Thymus (tissue), 11 donors: ENCODE data around the gene ARHGAP4. TPM values are rescaled to one million over a fixed set of nuclear protein-coding genes. Genes with fewer than 3 reads are reported as not detected.
A peak's percentile ranks its signal among the peaks of the same experiment; 100 is the strongest.

Experiments
- DNase-seq, 9 donors: peaks; one replicate each; pipeline ENCODE4 v3.0.0-alpha.2; 2013; ENCODE audit warnings: low spot score in 9 of 9, low read depth in 6 of 9, missing footprints in 1 of 9
- H3K27ac ChIP-seq, 2 donors: one replicate each; pipeline ENCODE4 v1.5.1; 2013; ENCODE audit warnings: control low read depth in 1 of 2, low read depth in 1 of 2, low read length in 1 of 2, mild to moderate bottlenecking in 1 of 2, moderate library complexity in 1 of 2
- H3K27me3 ChIP-seq, 2 donors: one replicate each; pipeline ENCODE4 v1.5.1; 2013; ENCODE audit warnings: low read length in 1 of 2; ENCODE audit not compliant: control insufficient read depth in 2 of 2, insufficient read depth in 1 of 2
- H3K36me3 ChIP-seq, 2 donors: one replicate each; pipeline ENCODE4 v1.5.1; 2013; ENCODE audit warnings: low read length in 1 of 2, mild to moderate bottlenecking in 1 of 2, moderate library complexity in 1 of 2; ENCODE audit not compliant: control insufficient read depth in 2 of 2, insufficient read depth in 2 of 2
- H3K4me1 ChIP-seq, 2 donors: one replicate each; pipeline ENCODE4 v1.5.1; 2013; ENCODE audit warnings: low read length in 2 of 2; ENCODE audit not compliant: control insufficient read depth in 2 of 2, insufficient read depth in 2 of 2
- H3K4me3 ChIP-seq, 2 donors: one replicate each; pipeline ENCODE4 v1.5.1; 2013; ENCODE audit warnings: low read length in 2 of 2, control low read depth in 1 of 2, mild to moderate bottlenecking in 1 of 2
- H3K9me3 ChIP-seq, 2 donors: one replicate each; pipeline ENCODE4 v1.5.1; 2013; ENCODE audit warnings: low read length in 1 of 2, mild to moderate bottlenecking in 1 of 2; ENCODE audit not compliant: control insufficient read depth in 2 of 2, insufficient read depth in 1 of 2
- WGBS: extraction: QIAGEN DNeasy Blood & Tissue Kit; methylation state at CpG from one replicate; pipeline ENCODE4 v1.1.7; 2013; 5-methylcytosine and 5-hydroxymethylcytosine counted together
- polyA plus RNA-seq: library from polyadenylated mRNA; stranded (reverse); fragments of 200-250 nt; gene quantifications from one replicate; pipeline ENCODE4 v1.2.3, GENCODE V29; 2013
- total RNA-seq: library from RNA; stranded (reverse); fragments of 120-200 nt; gene quantifications from one replicate; pipeline ENCODE4 v1.2.4, GENCODE V29; 2013
- donor health status: healthy.

ARHGAP4 gene
- total and polyA plus RNA-seq, 2 donors: 139 to 481 TPM

DNA sequence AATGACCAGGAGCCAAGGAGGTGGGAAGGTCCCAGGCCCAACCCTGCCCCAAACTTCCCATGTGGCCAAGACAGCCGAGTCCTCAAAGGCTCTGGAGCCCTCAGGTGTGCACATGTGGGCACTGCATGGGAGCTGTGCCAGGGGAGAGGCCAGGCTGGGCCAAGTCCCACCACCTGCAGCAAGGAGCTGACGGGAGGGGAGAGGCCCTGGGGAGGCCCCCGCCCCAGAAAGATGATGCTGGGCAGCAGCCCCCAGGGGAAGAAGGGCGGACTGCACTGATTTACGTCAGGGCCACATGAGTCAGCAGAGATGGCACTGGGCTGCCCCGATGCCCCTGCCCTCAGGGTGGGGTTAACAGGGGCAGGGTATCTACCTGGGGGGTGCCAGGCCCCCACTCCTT is 41.5 kb downstream of the ARHGAP4 start:
- H3K36me3 ChIP-seq: no peaks in the 10 kb centered on the region
- DNase-seq: no peak
- H3K27me3 ChIP-seq: peaks cover 20 to 88% of the 10 kb centered on the region in 2 donors
- 54% methylated on average over 6 of the region's 6 CpGs for WGBS
- no peak overlapping the region for H3K4me3 ChIP-seq
- peaks cover 0 to 5% of the 10 kb centered on the region in 2 donors for H3K9me3 ChIP-seq
- peaks cover 0 to 4% of the 10 kb centered on the region in 2 donors for H3K4me1 ChIP-seq
- no peak overlapping the region for H3K27ac ChIP-seq

DNA sequence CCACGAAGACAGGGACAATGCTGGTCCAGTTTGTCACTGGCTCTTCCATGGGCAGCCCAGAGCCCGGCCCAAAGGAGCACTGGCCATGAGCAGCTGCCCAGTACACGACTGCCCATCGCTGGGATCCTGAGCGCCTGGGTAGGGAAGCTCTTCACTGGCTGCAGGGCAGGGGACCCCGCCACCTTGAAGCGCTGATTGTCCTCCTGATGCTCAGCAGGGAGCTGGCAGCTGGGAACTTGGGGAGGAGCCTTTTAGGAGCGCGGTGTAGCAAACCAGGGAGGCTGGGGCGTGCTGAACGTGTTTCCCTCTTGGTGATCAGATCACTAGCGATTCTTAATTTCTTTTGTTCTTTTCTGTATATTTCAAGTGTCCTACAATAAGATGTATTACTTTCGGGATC is 41.9 kb downstream of the ARHGAP4 start:
- no peak for DNase-seq
- Histone ChIP-seq H3K36me3 (no peaks in the 10 kb centered on the region), H3K4me1 (peaks cover 0 to 8% of the 10 kb centered on the region in 2 donors), H3K27me3 (peaks cover 20 to 91% of the 10 kb centered on the region in 2 donors), H3K9me3 (peaks cover 0 to 5% of the 10 kb centered on the region in 2 donors), H3K4me3 (no peak overlapping the region), H3K27ac (no peak overlapping the region)
- 78% methylated on average over 13 of the region's 13 CpGs for WGBS

DNA sequence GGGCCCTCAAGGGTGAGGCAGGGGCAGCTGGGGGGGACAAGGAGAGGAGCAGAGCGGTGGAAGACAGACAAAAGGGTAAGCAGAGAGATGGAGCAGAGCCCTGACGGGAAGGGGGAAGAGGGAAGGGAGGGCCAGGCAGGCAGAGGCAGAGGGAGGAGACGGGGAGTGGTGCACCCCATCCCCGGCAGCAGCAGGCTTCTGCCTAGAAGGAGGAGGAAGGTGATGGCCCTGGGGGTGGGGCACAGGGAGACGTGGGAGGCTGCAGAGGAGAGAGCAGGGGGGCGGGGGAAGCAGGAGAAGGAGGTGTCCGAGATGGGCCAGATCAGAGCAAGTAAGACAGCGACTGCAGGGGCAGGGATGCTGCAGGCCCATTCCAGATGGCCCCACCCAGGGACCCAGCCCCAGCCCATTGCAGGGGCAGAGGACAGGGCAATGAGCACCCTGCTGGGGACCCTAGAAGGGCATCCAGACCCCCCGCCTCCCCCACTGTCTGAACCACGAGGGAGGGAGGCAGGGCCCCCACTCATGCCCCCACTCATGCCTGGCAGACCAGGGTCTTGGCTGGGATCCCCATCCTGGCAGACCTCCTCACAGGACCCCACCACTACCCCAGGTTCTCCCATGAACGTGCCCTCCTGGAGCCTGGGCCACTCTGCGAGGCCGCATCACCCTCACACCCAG is 42.8 kb downstream of the ARHGAP4 start:
- Histone ChIP-seq H3K27me3 (peaks cover 20 to 96% of the 10 kb centered on the region in 2 donors), H3K27ac (no peak overlapping the region), H3K9me3 (peaks cover 0 to 5% of the 10 kb centered on the region in 2 donors), H3K36me3 (no peaks in the 10 kb centered on the region), H3K4me1 (peaks cover 0 to 16% of the 10 kb centered on the region in 2 donors), H3K4me3 (no peak overlapping the region)
- no peak for DNase-seq
- WGBS: 74% methylated on average over 13 of the region's 13 CpGs

DNA sequence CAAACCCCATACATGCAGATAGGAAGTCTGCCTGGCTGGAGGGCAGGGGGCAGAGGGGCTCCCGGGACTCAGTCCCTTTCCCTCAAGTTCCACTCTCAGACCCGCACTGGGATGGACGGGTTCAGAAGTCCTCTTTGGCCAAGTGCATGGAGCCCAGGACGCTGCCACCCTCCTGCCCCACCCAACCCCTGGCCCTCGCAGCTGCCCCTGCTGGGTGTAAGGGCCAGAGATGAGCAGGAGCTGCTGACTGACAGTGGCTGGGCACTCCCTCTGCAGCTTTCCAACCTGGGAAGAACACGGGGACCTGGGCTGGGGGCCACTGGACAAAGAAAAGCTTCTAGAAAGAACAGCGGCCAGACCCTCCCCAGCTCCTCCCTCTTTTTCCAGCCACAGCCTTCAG is 43.5 kb downstream of the ARHGAP4 start:
- H3K4me1 ChIP-seq: peaks cover 0 to 22% of the 10 kb centered on the region in 2 donors
- peaks cover 20 to 95% of the 10 kb centered on the region in 2 donors for H3K27me3 ChIP-seq
- H3K36me3 ChIP-seq: no peaks in the 10 kb centered on the region
- H3K27ac ChIP-seq: no peak overlapping the region
- peaks cover 0 to 5% of the 10 kb centered on the region in 2 donors for H3K9me3 ChIP-seq
- DNase-seq: no peak
- H3K4me3 ChIP-seq: no peak overlapping the region
- 69% methylated on average over 7 of the region's 7 CpGs for WGBS

DNA sequence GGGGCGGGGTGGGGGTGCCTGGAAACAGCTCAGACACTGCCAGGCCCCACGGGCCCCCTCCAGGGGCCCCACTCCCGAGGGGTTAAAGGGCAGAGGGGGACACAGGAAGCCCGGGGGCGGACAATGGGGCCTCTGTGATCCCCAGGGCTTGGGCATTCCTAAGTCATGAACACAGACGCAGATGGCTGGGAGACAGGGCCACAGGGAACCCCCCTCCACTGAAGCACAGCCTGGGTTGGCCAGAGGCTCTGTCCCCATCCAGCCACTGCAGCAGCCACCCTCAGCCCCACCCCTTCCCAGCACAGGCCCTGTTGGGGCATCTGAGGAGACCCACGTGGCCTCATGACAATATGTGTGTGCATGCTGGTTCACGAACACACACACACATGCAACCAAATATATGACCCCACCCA is 44.0 kb downstream of the ARHGAP4 start:
- H3K36me3 ChIP-seq: no peaks in the 10 kb centered on the region
- no peak overlapping the region for H3K4me3 ChIP-seq
- H3K4me1 ChIP-seq: peaks cover 0 to 22% of the 10 kb centered on the region in 2 donors
- WGBS: 72% methylated on average over 8 of the region's 8 CpGs
- no peak overlapping the region for H3K27ac ChIP-seq
- H3K27me3 ChIP-seq: peaks cover 18 to 91% of the 10 kb centered on the region in 2 donors
- no peak for DNase-seq
- H3K9me3 ChIP-seq: peaks cover 0 to 5% of the 10 kb centered on the region in 2 donors

DNA sequence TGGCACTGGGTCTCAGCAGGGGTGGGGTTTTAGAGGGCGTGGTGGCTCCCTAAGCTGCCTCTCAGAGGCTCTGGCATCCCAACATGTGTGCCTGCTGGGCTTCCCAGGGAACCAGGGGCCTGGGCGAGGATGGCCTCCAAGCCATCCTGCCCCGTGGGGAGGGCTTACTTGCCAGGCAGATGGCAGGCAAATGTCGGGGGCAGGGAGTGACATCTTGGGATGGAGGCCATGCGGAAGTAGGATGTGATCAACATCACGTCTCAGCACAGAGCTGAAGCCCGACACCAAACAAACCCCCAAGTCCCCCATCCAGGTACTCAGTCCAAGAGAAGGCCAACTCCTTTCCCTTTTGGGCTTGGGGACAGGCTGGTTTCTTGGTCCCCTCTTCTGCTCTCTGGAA is 44.8 kb downstream of the ARHGAP4 start:
- Histone ChIP-seq H3K36me3 (no peaks in the 10 kb centered on the region), H3K27ac (no peak overlapping the region), H3K27me3 (peaks cover 14 to 83% of the 10 kb centered on the region in 2 donors), H3K9me3 (peaks cover 0 to 1% of the 10 kb centered on the region in 2 donors), H3K4me1 (peaks cover 0 to 22% of the 10 kb centered on the region in 2 donors), H3K4me3 (no peak overlapping the region)
- 93% methylated on average over 7 of the region's 7 CpGs for WGBS
- no peak for DNase-seq

DNA sequence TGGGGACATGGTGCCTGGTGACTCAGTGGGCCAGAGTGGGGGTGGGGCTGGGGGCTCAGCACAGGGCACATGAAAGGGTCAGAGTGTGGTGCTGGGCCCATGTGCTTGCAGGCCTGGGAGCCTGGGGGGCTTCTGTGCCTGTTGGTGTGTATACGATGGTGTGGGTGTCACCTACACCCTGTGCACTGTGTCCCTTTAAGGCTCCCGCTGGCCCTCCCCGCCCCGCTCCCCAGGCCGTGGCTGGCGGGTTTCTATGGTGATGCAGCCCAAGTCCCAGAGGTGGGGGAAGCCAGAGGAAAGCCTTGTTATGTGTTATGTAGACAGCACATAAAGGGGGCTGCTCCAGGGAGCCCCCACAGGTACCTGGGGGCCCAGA is 45.6 kb downstream of the ARHGAP4 start:
- Histone ChIP-seq H3K36me3 (no peaks in the 10 kb centered on the region), H3K4me3 (no peak overlapping the region), H3K4me1 (peaks cover 0 to 22% of the 10 kb centered on the region in 2 donors), H3K27ac (no peak overlapping the region), H3K27me3 (peaks cover 14 to 83% of the 10 kb centered on the region in 2 donors), H3K9me3 (no peaks in the 10 kb centered on the region)
- DNase-seq: no peak
- 39% methylated on average over 6 of the region's 6 CpGs for WGBS

DNA sequence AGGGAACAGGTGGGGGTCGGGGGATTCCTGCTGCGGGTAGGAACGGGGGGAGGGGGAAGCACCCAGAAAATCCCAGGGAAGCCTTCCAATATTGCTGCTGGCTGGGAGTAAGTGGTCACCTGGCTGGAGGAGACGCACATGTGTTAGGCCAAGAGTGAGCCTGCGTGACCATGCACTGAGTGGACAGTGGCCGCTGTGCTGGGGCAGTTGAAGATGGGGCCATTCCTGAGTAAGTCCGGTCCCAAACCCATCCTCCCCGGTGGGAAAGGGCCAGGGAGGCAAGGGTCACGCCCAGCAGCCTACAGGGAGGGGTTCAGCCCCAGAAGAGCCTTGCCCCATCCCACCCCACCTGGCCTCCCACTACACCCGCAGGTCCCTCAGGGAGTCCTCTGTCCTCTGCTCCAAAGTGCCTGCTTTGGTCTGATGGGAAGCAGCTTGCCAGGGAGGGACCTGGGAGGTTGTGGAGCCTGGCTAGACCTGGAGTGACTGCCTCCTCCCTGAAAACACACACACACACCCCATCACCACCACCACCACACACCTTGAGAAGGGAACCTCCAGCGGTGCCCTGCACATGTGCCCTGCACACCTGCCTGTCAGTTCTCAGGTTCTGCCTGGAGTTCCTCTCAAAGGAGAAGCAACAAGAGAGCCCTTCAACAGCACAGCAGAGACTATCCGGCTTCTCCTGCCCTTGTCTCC is 46.2 kb downstream of the ARHGAP4 start:
- H3K27me3 ChIP-seq: peaks cover 10 to 82% of the 10 kb centered on the region in 2 donors
- H3K27ac ChIP-seq: no peak overlapping the region
- no peak for DNase-seq
- no peaks in the 10 kb centered on the region for H3K36me3 ChIP-seq
- no peak overlapping the region for H3K4me3 ChIP-seq
- no peaks in the 10 kb centered on the region for H3K9me3 ChIP-seq
- WGBS: 72% methylated on average over 12 of the region's 12 CpGs
- peaks cover 0 to 20% of the 10 kb centered on the region in 2 donors for H3K4me1 ChIP-seq

DNA sequence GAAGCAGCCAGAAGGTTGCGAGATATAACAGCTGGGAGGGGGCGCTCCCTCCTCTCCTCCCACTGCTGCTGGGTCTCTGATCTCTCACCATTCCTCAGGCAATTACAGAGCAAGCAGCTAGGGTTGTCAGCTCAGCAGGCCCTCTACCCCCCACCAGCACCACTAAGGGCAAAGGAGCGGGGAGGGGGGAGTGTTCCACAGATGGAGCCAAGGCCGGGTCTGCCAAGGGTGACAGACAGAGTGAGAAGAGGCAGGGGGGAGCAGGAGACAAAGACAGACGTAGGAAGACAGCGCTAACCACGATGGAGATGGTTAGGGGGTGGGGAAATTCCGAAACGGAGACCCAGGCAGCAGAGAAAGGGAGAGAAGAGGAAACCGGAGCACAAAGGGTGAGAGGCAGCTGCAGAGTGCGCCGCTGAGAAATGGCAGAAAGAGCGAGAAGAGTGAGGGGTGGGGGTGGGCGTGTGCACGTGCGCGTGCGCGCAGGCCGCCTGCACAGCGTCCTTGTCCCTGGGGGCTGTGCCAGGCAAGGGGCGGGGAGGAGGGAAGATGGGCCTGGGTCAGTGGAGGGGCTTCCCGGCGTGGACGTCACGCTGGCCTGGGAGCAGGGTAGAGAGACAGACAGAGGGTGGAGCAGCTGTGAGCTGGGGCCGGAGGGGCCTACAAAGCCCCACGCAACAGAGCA is 47.0 kb downstream of the ARHGAP4 start:
- Histone ChIP-seq H3K27ac (no peak overlapping the region), H3K9me3 (no peaks in the 10 kb centered on the region), H3K4me1 (peaks cover 0 to 20% of the 10 kb centered on the region in 2 donors), H3K27me3 (peaks cover 6 to 81% of the 10 kb centered on the region in 2 donors), H3K36me3 (no peaks in the 10 kb centered on the region), H3K4me3 (no peak overlapping the region)
- DNase-seq: peak in 3 of 9 donors; percentile 12 to 38 (median 13)
- 6% methylated on average over 28 of the region's 28 CpGs for WGBS
